GM23338 (cell line): ENCODE measurements around the gene P4HA1. TPM values are rescaled to one million over a fixed set of nuclear protein-coding genes. Genes with fewer than 3 reads are reported as not detected.

Experiments
- ATAC-seq: fragments of 200-7000 bp; cut with Tn5 transposase; 3 replicates; pipeline ENCODE4 v1.9.1; 2020
- DNase-seq: peaks from one replicate; pipeline ENCODE4 v3.0.0-alpha.2; 2015; ENCODE audit warnings: low spot score
- H2AFZ ChIP-seq: fragments of 200-600 bp; sonication (generic); 2 replicates; pipeline ENCODE4 v1.8.0; 2016; ENCODE audit warnings: antibody characterized with exemption, mild to moderate bottlenecking, moderate library complexity
- H3F3A ChIP-seq: fragments of 200-600 bp; sonication (generic); replicated peaks from 2 replicates; pipeline ENCODE4 v1.8.0; 2017; ENCODE audit warnings: antibody characterized with exemption, mixed run types, low read depth
- H3K27ac ChIP-seq: fragments of 200-600 bp; sonication (generic); 2 replicates; pipeline ENCODE4 v1.6.1; 2016; ENCODE audit warnings: low read depth
- H3K27me3 ChIP-seq: fragments of 200-600 bp; sonication (generic); 2 replicates; pipeline ENCODE4 v1.8.0; 2016; ENCODE audit warnings: mild to moderate bottlenecking, mixed run types, moderate library complexity; ENCODE audit not compliant: insufficient read depth
- H3K36me3 ChIP-seq: fragments of 200-600 bp; sonication (generic); 2 replicates; pipeline ENCODE4 v1.8.0; 2016; ENCODE audit warnings: mild to moderate bottlenecking; ENCODE audit not compliant: insufficient read depth
- H3K4me1 ChIP-seq: fragments of 200-600 bp; sonication (generic); 2 replicates; pipeline ENCODE4 v1.8.0; 2016; ENCODE audit warnings: mild to moderate bottlenecking, moderate library complexity; ENCODE audit not compliant: insufficient read depth
- H3K4me2 ChIP-seq: fragments of 200-600 bp; sonication (generic); 2 replicates; pipeline ENCODE4 v1.7.1; 2017; ENCODE audit warnings: mixed run types
- H3K4me3 ChIP-seq: fragments of 200-600 bp; sonication (generic); 2 replicates; pipeline ENCODE4 v1.6.1; 2016; ENCODE audit warnings: mixed run types
- H3K79me2 ChIP-seq: fragments of 200-600 bp; sonication (generic); replicated peaks from 2 replicates; pipeline ENCODE4 v1.8.0; 2017; ENCODE audit warnings: mild to moderate bottlenecking; ENCODE audit not compliant: insufficient read depth
- H3K9me2 ChIP-seq: fragments of 200-600 bp; sonication (generic); 2 replicates; pipeline ENCODE4 v1.8.0; 2017; ENCODE audit not compliant: insufficient read depth
- H4K20me1 ChIP-seq: fragments of 200-600 bp; sonication (generic); replicated peaks from 2 replicates; pipeline ENCODE4 v1.8.0; 2017; ENCODE audit warnings: mild to moderate bottlenecking; ENCODE audit not compliant: insufficient read depth
- H3K27ac Mint-ChIP-seq: 2 replicates; pipeline ENCODE4 v1.8.0; 2020; ENCODE audit warnings: inconsistent platforms, mild to moderate bottlenecking, moderate library complexity, mixed read lengths
- H3K27me3 Mint-ChIP-seq: 3 replicates; pipeline ENCODE4 v1.8.0; 2022; ENCODE audit warnings: low read depth, mild to moderate bottlenecking, moderate library complexity, mixed read lengths, inconsistent platforms; ENCODE audit not compliant: insufficient read depth, poor library complexity
- H3K36me3 Mint-ChIP-seq: 3 replicates; pipeline ENCODE4 v1.8.0; 2021; ENCODE audit warnings: low read depth, mild to moderate bottlenecking, inconsistent platforms, moderate library complexity, mixed read lengths
- H3K4me1 Mint-ChIP-seq: 3 replicates; pipeline ENCODE4 v1.8.0; 2020; ENCODE audit warnings: mild to moderate bottlenecking, inconsistent platforms, mixed read lengths
- H3K4me3 Mint-ChIP-seq: 3 replicates; pipeline ENCODE4 v1.8.0; 2021; ENCODE audit warnings: moderate library complexity, mild to moderate bottlenecking, inconsistent platforms, mixed read lengths
- H3K9me3 Mint-ChIP-seq: 3 replicates; pipeline ENCODE4 v1.8.0; 2020; ENCODE audit warnings: moderate library complexity, mild to moderate bottlenecking, inconsistent platforms, mixed read lengths
- CREB1 ChIP-seq: fragments of 250-450 bp; sonication (Bioruptor Pico); IDR thresholded peaks from 2 replicates; pipeline ENCODE4 v1.5.0; 2020; ENCODE audit warnings: low read depth, mild to moderate bottlenecking, moderate library complexity
- EZH2 ChIP-seq: fragments of 200-600 bp; sonication (generic); IDR thresholded peaks from one replicate; pipeline ENCODE4 v1.8.0; 2017; ENCODE audit warnings: antibody characterized with exemption, mild to moderate bottlenecking, low read depth; ENCODE audit not compliant: unreplicated experiment
- EZH2phosphoT487 ChIP-seq: fragments of 200-600 bp; sonication (generic); IDR thresholded peaks from one replicate; pipeline ENCODE4 v1.8.1; 2018; ENCODE audit warnings: antibody characterized with exemption; ENCODE audit not compliant: unreplicated experiment
- JUNB ChIP-seq: IDR thresholded peaks from one replicate; pipeline ENCODE4 v1.6.1; 2016; ENCODE audit warnings: antibody characterized with exemption; ENCODE audit not compliant: unreplicated experiment
- NANOG ChIP-seq: IDR thresholded peaks from 2 replicates; pipeline ENCODE4 v1.6.1; 2016; ENCODE audit warnings: antibody characterized with exemption, borderline replicate concordance
- POLR2AphosphoS5 ChIP-seq: IDR thresholded peaks from 2 replicates; pipeline ENCODE4 v1.6.1; 2016; ENCODE audit warnings: antibody characterized with exemption, low read depth
- STAT1 ChIP-seq: IDR thresholded peaks from one replicate; pipeline ENCODE4 v1.6.1; 2016; ENCODE audit warnings: antibody characterized with exemption; ENCODE audit not compliant: unreplicated experiment
- ZNF114 ChIP-seq: fragments of 250-450 bp; sonication (Bioruptor Pico); IDR thresholded peaks from 2 replicates; pipeline ENCODE4 v1.5.0; 2020; ENCODE audit warnings: mild to moderate bottlenecking, moderate library complexity
- ZNF331 ChIP-seq: fragments of 250-450 bp; sonication (Bioruptor Pico); IDR thresholded peaks from 2 replicates; pipeline ENCODE4 v1.5.0; 2020; ENCODE audit warnings: low read depth, mild to moderate bottlenecking, moderate library complexity
- polyA plus RNA-seq: library from polyadenylated mRNA; unstranded; fragments of >200 nt; fragmentation: Nextera tagmentation; extraction: Ambion mirVana; gene quantifications from 2 replicates; pipeline ENCODE4 v1.2.1, GENCODE V29; 2016
- total RNA-seq: library from RNA; depleted of rRNA; stranded (reverse); fragments of >200 nt; shearing (Covaris generic); gene quantifications from 2 replicates; pipeline ENCODE4 v1.2.3, GENCODE V29; 2014
- TF ChIP-seq, protein P1 (sequence below), 2 experiments: fragments of 200-600 bp in 1 of 2; sonication (generic) in 1 of 2; conservative IDR thresholded peaks; 2 replicates each; pipeline versions ENCODE4 v1.5.1 to v1.6.1; 2016 to 2017; ENCODE audit warnings: antibody characterized with exemption in 2 of 2, low read depth in 2 of 2, mild to moderate bottlenecking in 2 of 2, moderate library complexity in 1 of 2
- TF ChIP-seq, protein P2 (sequence below): IDR thresholded peaks from 2 replicates; pipeline ENCODE4 v1.6.1; 2016; ENCODE audit warnings: antibody characterized with exemption
- TF ChIP-seq, protein P3 (sequence below): IDR thresholded peaks from one replicate; pipeline ENCODE4 v1.6.1; 2018; ENCODE audit warnings: antibody characterized with exemption; ENCODE audit not compliant: unreplicated experiment

P4HA1 gene
- total and polyA plus RNA-seq, 2 experiments from 2014 or later: 26.4 to 27.1 TPM

DNA sequence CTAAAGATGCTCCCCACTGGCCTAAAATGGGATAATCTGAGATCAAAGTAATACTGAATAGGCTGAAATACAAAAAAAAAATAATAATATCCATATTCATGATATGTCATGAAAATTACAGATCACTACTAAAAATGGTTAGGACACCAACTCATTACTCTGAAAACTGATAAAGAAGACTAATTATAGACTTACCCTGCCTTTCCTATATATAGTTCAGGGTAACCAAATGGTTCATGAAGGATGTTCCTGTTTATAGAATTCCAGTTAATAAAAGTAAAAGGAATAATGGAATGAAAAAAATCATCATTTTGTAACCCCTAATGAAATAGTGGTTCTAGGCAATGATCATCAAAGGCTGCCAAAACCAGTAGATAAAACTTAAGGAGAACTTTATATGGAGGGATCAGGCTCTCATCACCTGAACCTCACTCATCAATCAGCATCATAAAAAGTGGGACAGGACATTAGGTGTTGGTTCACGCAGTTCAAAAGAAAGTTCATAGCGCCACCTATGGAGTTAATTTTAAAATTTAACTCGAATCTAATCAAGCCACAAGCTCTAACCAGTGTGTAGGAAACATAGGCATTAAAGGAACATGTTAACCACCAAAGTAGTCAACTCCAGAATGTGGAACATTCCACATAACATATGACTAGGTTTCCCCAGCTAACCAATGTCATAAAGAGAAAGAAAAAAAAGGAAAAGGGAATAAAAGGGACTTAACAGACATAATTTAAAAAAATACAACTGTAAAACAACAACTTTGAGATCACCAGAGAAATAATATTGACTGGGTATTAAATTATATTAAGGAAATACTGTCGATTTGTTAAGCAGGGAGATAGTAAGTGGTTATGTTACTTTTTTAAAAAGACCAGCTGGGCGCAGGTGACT, 35.7 kb downstream of the P4HA1 start:
- H3K4me1 ChIP-seq: no peaks in the 10 kb centered on the region
- H3K27ac ChIP-seq: no peak overlapping the region
- no peak overlapping the region for H3K4me2 ChIP-seq
- Mint-ChIP-seq H3K36me3 (peaks cover 8% of the 10 kb centered on the region; the same call in 1 of the 3 replicates), H3K4me1 (no peaks in the 10 kb centered on the region), H3K9me3 (no peaks in the 10 kb centered on the region), H3K27me3 (no peaks in the 10 kb centered on the region), H3K4me3 (no peak overlapping the region), H3K27ac (no peak overlapping the region)
- no peaks in the 10 kb centered on the region for H3F3A ChIP-seq
- 0 out of 2 replicates have a peak, but pooled peaks cover 3% of the 10 kb centered on the region for H3K79me2 ChIP-seq
- peak; percentile 85 for DNase-seq
- H4K20me1 ChIP-seq: no peaks in the 10 kb centered on the region; the same call in 1 of the 2 replicates
- TF ChIP-seq, protein P1, sequence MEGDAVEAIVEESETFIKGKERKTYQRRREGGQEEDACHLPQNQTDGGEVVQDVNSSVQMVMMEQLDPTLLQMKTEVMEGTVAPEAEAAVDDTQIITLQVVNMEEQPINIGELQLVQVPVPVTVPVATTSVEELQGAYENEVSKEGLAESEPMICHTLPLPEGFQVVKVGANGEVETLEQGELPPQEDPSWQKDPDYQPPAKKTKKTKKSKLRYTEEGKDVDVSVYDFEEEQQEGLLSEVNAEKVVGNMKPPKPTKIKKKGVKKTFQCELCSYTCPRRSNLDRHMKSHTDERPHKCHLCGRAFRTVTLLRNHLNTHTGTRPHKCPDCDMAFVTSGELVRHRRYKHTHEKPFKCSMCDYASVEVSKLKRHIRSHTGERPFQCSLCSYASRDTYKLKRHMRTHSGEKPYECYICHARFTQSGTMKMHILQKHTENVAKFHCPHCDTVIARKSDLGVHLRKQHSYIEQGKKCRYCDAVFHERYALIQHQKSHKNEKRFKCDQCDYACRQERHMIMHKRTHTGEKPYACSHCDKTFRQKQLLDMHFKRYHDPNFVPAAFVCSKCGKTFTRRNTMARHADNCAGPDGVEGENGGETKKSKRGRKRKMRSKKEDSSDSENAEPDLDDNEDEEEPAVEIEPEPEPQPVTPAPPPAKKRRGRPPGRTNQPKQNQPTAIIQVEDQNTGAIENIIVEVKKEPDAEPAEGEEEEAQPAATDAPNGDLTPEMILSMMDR (conservative IDR thresholded peaks at IDR 0.05; ENCODE audit: low read depth in 2 of 2): peak; percentile 71 to 75
- no peak for TF ChIP-seq EZH2phosphoT487
- no peaks in the 10 kb centered on the region for H3K27me3 ChIP-seq
- no peaks in the 10 kb centered on the region for H3K36me3 ChIP-seq
- no peak overlapping the region for H2AFZ ChIP-seq
- no peaks in the 10 kb centered on the region for H3K9me2 ChIP-seq
- H3K4me3 ChIP-seq: no peak overlapping the region
- ATAC-seq: peak; percentile 81

DNA sequence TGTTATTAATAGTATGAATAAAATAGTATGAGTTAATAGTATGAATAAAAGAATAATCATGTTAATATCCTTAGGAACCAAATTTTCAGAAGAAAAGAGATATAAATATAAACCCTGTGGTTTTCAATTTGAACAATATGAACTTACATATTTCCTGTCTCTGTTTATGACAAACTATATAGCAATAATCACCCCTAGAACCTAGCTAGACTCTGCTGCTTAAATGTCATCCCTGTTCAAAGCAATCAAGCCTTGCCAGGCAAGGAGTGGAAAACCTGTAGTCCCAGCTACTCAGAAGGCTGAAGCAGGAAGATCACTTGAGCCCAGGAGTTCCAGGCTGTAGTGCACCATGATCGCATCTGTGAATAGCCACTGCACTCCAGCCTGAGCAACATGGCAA, 36.5 kb downstream of the P4HA1 start:
- Mint-ChIP-seq H3K27ac (no peak overlapping the region), H3K4me3 (no peak overlapping the region), H3K4me1 (no peaks in the 10 kb centered on the region), H3K27me3 (no peaks in the 10 kb centered on the region), H3K9me3 (no peaks in the 10 kb centered on the region), H3K36me3 (peaks cover 8% of the 10 kb centered on the region; the same call in 1 of the 3 replicates)
- Histone ChIP-seq H3K4me2 (no peak overlapping the region), H3K4me1 (no peaks in the 10 kb centered on the region), H3K4me3 (no peak overlapping the region), H3K36me3 (no peaks in the 10 kb centered on the region), H3F3A (no peaks in the 10 kb centered on the region), H4K20me1 (no peaks in the 10 kb centered on the region; the same call in 1 of the 2 replicates), H2AFZ (no peak overlapping the region), H3K27me3 (no peaks in the 10 kb centered on the region), H3K27ac (no peak overlapping the region), H3K79me2 (0 out of 2 replicates have a peak, but pooled peaks cover 3% of the 10 kb centered on the region), H3K9me2 (no peaks in the 10 kb centered on the region)
- no peak for ATAC-seq
- no peak for DNase-seq
- TF ChIP-seq, protein P2, sequence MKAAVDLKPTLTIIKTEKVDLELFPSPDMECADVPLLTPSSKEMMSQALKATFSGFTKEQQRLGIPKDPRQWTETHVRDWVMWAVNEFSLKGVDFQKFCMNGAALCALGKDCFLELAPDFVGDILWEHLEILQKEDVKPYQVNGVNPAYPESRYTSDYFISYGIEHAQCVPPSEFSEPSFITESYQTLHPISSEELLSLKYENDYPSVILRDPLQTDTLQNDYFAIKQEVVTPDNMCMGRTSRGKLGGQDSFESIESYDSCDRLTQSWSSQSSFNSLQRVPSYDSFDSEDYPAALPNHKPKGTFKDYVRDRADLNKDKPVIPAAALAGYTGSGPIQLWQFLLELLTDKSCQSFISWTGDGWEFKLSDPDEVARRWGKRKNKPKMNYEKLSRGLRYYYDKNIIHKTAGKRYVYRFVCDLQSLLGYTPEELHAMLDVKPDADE: no peak
- TF ChIP-seq STAT1 (no peak), ZNF331 (CRISPR knock-in tag) (no peak), CREB1 (no peak), NANOG (no peak), JUNB (no peak), EZH2phosphoT487 (no peak), ZNF114 (no peak), EZH2 (no peak), POLR2AphosphoS5 (no peak)
- TF ChIP-seq, protein P3, sequence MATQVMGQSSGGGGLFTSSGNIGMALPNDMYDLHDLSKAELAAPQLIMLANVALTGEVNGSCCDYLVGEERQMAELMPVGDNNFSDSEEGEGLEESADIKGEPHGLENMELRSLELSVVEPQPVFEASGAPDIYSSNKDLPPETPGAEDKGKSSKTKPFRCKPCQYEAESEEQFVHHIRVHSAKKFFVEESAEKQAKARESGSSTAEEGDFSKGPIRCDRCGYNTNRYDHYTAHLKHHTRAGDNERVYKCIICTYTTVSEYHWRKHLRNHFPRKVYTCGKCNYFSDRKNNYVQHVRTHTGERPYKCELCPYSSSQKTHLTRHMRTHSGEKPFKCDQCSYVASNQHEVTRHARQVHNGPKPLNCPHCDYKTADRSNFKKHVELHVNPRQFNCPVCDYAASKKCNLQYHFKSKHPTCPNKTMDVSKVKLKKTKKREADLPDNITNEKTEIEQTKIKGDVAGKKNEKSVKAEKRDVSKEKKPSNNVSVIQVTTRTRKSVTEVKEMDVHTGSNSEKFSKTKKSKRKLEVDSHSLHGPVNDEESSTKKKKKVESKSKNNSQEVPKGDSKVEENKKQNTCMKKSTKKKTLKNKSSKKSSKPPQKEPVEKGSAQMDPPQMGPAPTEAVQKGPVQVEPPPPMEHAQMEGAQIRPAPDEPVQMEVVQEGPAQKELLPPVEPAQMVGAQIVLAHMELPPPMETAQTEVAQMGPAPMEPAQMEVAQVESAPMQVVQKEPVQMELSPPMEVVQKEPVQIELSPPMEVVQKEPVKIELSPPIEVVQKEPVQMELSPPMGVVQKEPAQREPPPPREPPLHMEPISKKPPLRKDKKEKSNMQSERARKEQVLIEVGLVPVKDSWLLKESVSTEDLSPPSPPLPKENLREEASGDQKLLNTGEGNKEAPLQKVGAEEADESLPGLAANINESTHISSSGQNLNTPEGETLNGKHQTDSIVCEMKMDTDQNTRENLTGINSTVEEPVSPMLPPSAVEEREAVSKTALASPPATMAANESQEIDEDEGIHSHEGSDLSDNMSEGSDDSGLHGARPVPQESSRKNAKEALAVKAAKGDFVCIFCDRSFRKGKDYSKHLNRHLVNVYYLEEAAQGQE: no peak
- TF ChIP-seq, protein P1 (conservative IDR thresholded peaks at IDR 0.05; ENCODE audit: low read depth in 2 of 2): no peak
